Astrocyte of the cerebellum (primary cell): ENCODE measurements around the gene NAA50.

Experiments
- DNase-seq: peaks from one replicate; pipeline ENCODE4 v3.0.0-alpha.2; 2011; ENCODE audit warnings: low read depth
- H3K4me3 ChIP-seq: 2 replicates; pipeline ENCODE4 v1.5.1; 2011; ENCODE audit warnings: mild to moderate bottlenecking, low read depth, low read length, moderate library complexity
- in situ Hi-C: cut with HindIII; loops from 2 replicates; pipeline ENCODE4 v1.10.0; 2017; ENCODE audit warnings: low sequenced_read_pairs
- TF ChIP-seq, protein P1 (sequence below): IDR thresholded peaks from 2 replicates; pipeline ENCODE4 v1.5.1; 2012; ENCODE audit warnings: low read length, low read depth, moderate library complexity, mild to moderate bottlenecking; ENCODE audit errors: missing control alignments

The NAA50 gene

GRCh38 chr3:113758389-113759024 lies 12.5 kb upstream of the NAA50 start:
- no peak overlapping the region for H3K4me3 ChIP-seq
- TF ChIP-seq, protein P1, sequence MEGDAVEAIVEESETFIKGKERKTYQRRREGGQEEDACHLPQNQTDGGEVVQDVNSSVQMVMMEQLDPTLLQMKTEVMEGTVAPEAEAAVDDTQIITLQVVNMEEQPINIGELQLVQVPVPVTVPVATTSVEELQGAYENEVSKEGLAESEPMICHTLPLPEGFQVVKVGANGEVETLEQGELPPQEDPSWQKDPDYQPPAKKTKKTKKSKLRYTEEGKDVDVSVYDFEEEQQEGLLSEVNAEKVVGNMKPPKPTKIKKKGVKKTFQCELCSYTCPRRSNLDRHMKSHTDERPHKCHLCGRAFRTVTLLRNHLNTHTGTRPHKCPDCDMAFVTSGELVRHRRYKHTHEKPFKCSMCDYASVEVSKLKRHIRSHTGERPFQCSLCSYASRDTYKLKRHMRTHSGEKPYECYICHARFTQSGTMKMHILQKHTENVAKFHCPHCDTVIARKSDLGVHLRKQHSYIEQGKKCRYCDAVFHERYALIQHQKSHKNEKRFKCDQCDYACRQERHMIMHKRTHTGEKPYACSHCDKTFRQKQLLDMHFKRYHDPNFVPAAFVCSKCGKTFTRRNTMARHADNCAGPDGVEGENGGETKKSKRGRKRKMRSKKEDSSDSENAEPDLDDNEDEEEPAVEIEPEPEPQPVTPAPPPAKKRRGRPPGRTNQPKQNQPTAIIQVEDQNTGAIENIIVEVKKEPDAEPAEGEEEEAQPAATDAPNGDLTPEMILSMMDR = no peak
- in situ Hi-C loops = no loop called here
- DNase-seq = no peak

- TF ChIP-seq, protein P1 = no peak
- DNase-seq = no peak
- in situ Hi-C loops = no loop called here
- no peak overlapping the region for H3K4me3 ChIP-seq
These were observed 8.6 kb upstream of the NAA50 start for GRCh38 chr3:113754494-113755159.

- TF ChIP-seq, protein P1 = no peak
- in situ Hi-C loops = no loop called here
- no peak overlapping the region for H3K4me3 ChIP-seq
- no peak for DNase-seq
These were observed 7.4 kb upstream of the NAA50 start for GRCh38 chr3:113753376-113753985.

- DNase-seq = no peak
These were observed 5.1 kb upstream of the NAA50 start for GRCh38 chr3:113751141-113751540.

DNA sequence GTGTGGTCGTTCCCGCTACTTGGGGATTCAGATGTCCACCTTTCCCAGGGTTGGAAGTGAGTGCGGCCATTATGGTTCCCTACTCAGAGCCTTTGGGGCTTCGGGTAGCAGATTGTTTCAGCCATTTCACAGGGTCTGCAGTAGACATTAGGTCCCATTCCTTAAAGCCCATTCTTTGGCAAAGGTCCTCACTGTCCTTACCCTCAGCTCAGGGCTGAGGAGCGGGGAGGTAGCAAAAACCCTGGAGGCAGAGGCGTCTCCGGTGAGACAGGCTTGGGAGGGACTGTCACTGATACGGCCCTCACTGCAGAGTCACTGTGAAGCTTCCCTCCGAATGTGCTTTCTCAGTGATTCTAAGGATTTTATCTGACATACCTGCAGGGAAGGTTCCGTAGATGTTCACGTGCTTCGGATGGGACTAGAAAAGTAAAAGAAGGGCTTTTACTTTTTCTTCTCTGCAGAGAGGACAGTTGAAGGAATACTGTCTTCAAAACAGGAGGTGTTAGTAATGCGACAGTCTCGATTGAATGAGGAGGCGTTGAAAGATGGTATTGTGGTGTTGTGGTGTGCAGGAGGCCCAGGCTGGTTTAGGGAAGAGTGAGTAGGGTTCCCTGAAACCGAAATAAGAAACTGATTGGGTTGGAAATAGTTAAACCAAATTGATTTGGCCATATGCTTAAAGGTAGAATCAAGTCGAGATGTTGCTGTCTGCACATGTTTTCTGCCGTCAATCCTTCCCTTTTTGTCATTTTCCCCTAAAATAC lies 1.4 kb upstream of the NAA50 start:
- DNase-seq = no peak
- H3K4me3 ChIP-seq = peak overlapping the region; percentile 77
- TF ChIP-seq, protein P1 = no peak
- in situ Hi-C loops = no loop called here

More at GRCh38 chr3:113751141-113751540, 5.1 kb upstream of the NAA50 start:
- TF ChIP-seq, protein P1 = no peak
- no peak overlapping the region for H3K4me3 ChIP-seq
- in situ Hi-C loops = no loop called here

- in situ Hi-C loops = no loop called here
- TF ChIP-seq, protein P1 = no peak
- DNase-seq = peak; percentile 93
- H3K4me3 ChIP-seq = peak within 1 kb of the TSS; percentile 77
These were observed 666 bp upstream of the NAA50 start, which contains the start of gene ATP6V1A for GRCh38 chr3:113746548-113747282. ATP6V1A (plus strand) TSS chr3:113747035; CDS start chr3:113778754, 31,719 bp downstream.
